PC-3 (cell line): ENCODE data around the gene ABHD3. TPM values are rescaled to one million over a fixed set of nuclear protein-coding genes. Genes with fewer than 3 reads are reported as not detected.

Source experiments
- ATAC-seq: fragments of 200-7000 bp; cut with Tn5 transposase; 2 replicates; pipeline ENCODE4 v1.9.1; 2020; ENCODE audit warnings: mild to moderate bottlenecking, moderate library complexity
- BruUV-seq: library from RNA; stranded (reverse); fragments of 400-500 nt; replicated peaks from 2 replicates; lab custom pipeline; 2021; lab: Mats Ljungman, UMichigan
- CTCF ChIA-PET: fragments of 300-600 bp; sonication (Branson Sonifier 250); formaldehyde crosslinking; loops from one replicate; lab custom pipeline; 2022; ENCODE audit warnings: antibody characterized with exemption; lab: Charles Lee
- POLR2A ChIA-PET: fragments of 300-600 bp; sonication (Branson Sonifier 250); formaldehyde crosslinking; loops from one replicate; lab custom pipeline; 2022; ENCODE audit warnings: antibody characterized with exemption; ENCODE audit not compliant: unreplicated experiment; lab: Charles Lee
- DNase-seq: peaks from one replicate; pipeline ENCODE4 v3.0.0-alpha.2; 2015
- H2AFZ ChIP-seq: fragments of 300-600 bp; sonication (generic); 2 replicates; pipeline ENCODE4 v1.6.0; 2016; ENCODE audit warnings: antibody characterized with exemption, low read length
- H3F3A ChIP-seq: fragments of 300-600 bp; sonication (generic); one replicate; pipeline ENCODE4 v1.6.0; 2017; ENCODE audit warnings: antibody characterized with exemption, low read length, control low read depth, mild to moderate bottlenecking; ENCODE audit not compliant: unreplicated experiment
- H3K27ac ChIP-seq: fragments of 300-600 bp; sonication (generic); 2 replicates; pipeline ENCODE4 v1.5.1; 2016; ENCODE audit warnings: mild to moderate bottlenecking, low read length
- H3K27me3 ChIP-seq: fragments of 300-600 bp; sonication (generic); 2 replicates; pipeline ENCODE4 v1.6.1; 2016; ENCODE audit warnings: low read length, mixed read lengths
- H3K36me3 ChIP-seq: fragments of 300-600 bp; sonication (generic); 2 replicates; pipeline ENCODE4 v1.6.1; 2016; ENCODE audit warnings: low read depth, mixed run types, low read length, mixed read lengths
- H3K4me1 ChIP-seq: fragments of 300-600 bp; sonication (generic); 2 replicates; pipeline ENCODE4 v1.5.1; 2016; ENCODE audit warnings: low read length; ENCODE audit not compliant: insufficient read depth
- H3K4me2 ChIP-seq: fragments of 300-600 bp; sonication (generic); 2 replicates; pipeline ENCODE4 v1.6.0; 2016; ENCODE audit warnings: low read length
- H3K4me3 ChIP-seq: fragments of 300-600 bp; sonication (generic); 2 replicates; pipeline ENCODE4 v1.5.1; 2016; ENCODE audit warnings: mild to moderate bottlenecking, low read length, mixed read lengths
- H3K79me2 ChIP-seq: fragments of 300-600 bp; sonication (generic); 2 replicates; pipeline ENCODE4 v1.6.1; 2017; ENCODE audit warnings: low read length, mixed read lengths
- H3K9ac ChIP-seq: fragments of 300-600 bp; sonication (generic); 2 replicates; pipeline ENCODE4 v1.6.0; 2016; ENCODE audit warnings: mild to moderate bottlenecking, low read length
- H3K9me2 ChIP-seq: fragments of 300-600 bp; sonication (generic); replicated peaks from 2 replicates; pipeline ENCODE4 v1.6.1; 2016; ENCODE audit warnings: mixed run types, low read length, mixed read lengths
- H3K9me3 ChIP-seq: fragments of 300-600 bp; sonication (generic); 2 replicates; pipeline ENCODE4 v1.6.1; 2016; ENCODE audit warnings: low read length, mixed read lengths
- H4K20me1 ChIP-seq: fragments of 300-600 bp; sonication (generic); 2 replicates; pipeline ENCODE4 v1.6.1; 2016; ENCODE audit warnings: low read length, mixed read lengths
- CTCF ChIP-seq: fragments of 300-600 bp; sonication (generic); conservative IDR thresholded peaks from 2 replicates; pipeline ENCODE4 v1.5.1; 2017; ENCODE audit warnings: antibody characterized with exemption, low read depth, mild to moderate bottlenecking, low read length
- EZH2 ChIP-seq: fragments of 300-600 bp; sonication (generic); IDR thresholded peaks from one replicate; pipeline ENCODE4 v1.6.1; 2017; ENCODE audit warnings: antibody characterized with exemption, mild to moderate bottlenecking, low read length; ENCODE audit not compliant: unreplicated experiment
- EZH2phosphoT487 ChIP-seq: fragments of 300-600 bp; sonication (generic); IDR thresholded peaks from 2 replicates; pipeline ENCODE4 v1.6.1; 2018; ENCODE audit warnings: mild to moderate bottlenecking, antibody characterized with exemption, low read length, borderline replicate concordance
- intact Hi-C: fragments of 100-400 bp; cut with micrococcal nuclease; formaldehyde crosslinking; loops from 2 replicates; pipeline ENCODE4 v1.9.0; 2023
- total RNA-seq: library from RNA; depleted of rRNA; stranded (reverse); fragments of >200 nt; gene quantifications from 2 replicates; pipeline ENCODE4 v1.2.3, GENCODE V29; 2014

The ABHD3 gene
- total RNA-seq, 1 experiment from 2014 or later = 21.4 TPM

GRCh38 chr18:21733011-21733410 is 28.4 kb upstream of the ABHD3 start:
- Histone ChIP-seq H4K20me1 (no peaks in the 10 kb centered on the region), H3K4me3 (no peak overlapping the region), H3K27ac (no peak overlapping the region), H3K4me1 (no peaks in the 10 kb centered on the region; the same call in 1 of the 2 replicates), H3K36me3 (no peaks in the 10 kb centered on the region), H3K9me3 (no peaks in the 10 kb centered on the region), H2AFZ (no peak overlapping the region), H3K9me2 (no peaks in the 10 kb centered on the region), H3K9ac (no peak overlapping the region), H3F3A (no peaks in the 10 kb centered on the region), H3K79me2 (no peaks in the 10 kb centered on the region), H3K4me2 (no peak overlapping the region), H3K27me3 (no peaks in the 10 kb centered on the region)
- intact Hi-C loops = no loop called here
- DNase-seq (no peak), ATAC-seq (no peak)
- no TSS peak for BruUV-seq
- CTCF ChIA-PET = no interaction called here
- POLR2A ChIA-PET = interaction anchor here (0.6 kb wide), 1 partner anchor 64 kb away, joined by 4 read pairs; no protein-coding TSS in a partner anchor
- TF ChIP-seq EZH2phosphoT487 = no peak
- no peak for TF ChIP-seq CTCF
- no peak for TF ChIP-seq EZH2

- Histone ChIP-seq H4K20me1 (no peaks in the 10 kb centered on the region), H3K27me3 (no peaks in the 10 kb centered on the region), H2AFZ (no peak overlapping the region), H3F3A (no peaks in the 10 kb centered on the region), H3K27ac (no peak overlapping the region), H3K4me3 (no peak overlapping the region), H3K9me2 (no peaks in the 10 kb centered on the region), H3K4me1 (peaks cover 5% of the 10 kb centered on the region), H3K9me3 (no peaks in the 10 kb centered on the region), H3K79me2 (no peaks in the 10 kb centered on the region), H3K4me2 (no peak overlapping the region), H3K36me3 (no peaks in the 10 kb centered on the region), H3K9ac (no peak overlapping the region)
- intact Hi-C loops = no loop called here
- DNase-seq (no peak), ATAC-seq (no peak)
- no peak for TF ChIP-seq EZH2phosphoT487
- CTCF ChIA-PET = no interaction called here
- POLR2A ChIA-PET = no interaction called here
- no TSS peak for BruUV-seq
These were observed 23.1 kb upstream of the ABHD3 start for GRCh38 chr18:21727702-21728101.

DNA sequence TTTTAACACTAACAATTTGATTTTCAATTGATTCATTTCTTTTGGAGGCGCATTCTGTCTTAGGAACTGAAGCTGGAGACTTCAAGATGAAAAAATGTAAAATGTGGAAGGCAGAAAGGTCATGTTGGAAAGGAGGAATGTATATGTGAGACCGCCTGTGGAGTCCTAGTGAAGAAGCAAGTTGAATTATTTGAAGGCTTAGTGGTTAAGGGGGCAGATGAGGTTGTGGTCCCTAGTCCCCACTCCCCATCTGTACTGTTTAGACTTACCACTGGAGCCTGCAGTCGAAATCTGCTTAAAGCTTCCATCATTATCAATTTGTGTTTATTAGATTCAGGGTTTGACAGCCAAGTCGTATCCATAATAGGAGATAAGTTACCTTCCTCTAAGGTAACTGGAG is 20.6 kb upstream of the ABHD3 start:
- intact Hi-C loops = no loop called here
- H3K4me3 ChIP-seq = no peak overlapping the region
- H3K9me2 ChIP-seq = no peaks in the 10 kb centered on the region
- no peaks in the 10 kb centered on the region for H3K36me3 ChIP-seq
- no peak overlapping the region for H3K27ac ChIP-seq
- BruUV-seq = no TSS peak
- peaks cover 5% of the 10 kb centered on the region for H3K4me1 ChIP-seq
- POLR2A ChIA-PET = no interaction called here
- no peak overlapping the region for H2AFZ ChIP-seq
- DNase-seq (no peak), ATAC-seq (no peak)
- H3F3A ChIP-seq = no peaks in the 10 kb centered on the region
- H3K27me3 ChIP-seq = no peaks in the 10 kb centered on the region
- CTCF ChIA-PET = no interaction called here
- TF ChIP-seq EZH2phosphoT487 (no peak), EZH2 (no peak), CTCF (no peak)
- H3K4me2 ChIP-seq = no peak overlapping the region
- no peaks in the 10 kb centered on the region for H3K79me2 ChIP-seq
- H4K20me1 ChIP-seq = no peaks in the 10 kb centered on the region
- no peaks in the 10 kb centered on the region for H3K9me3 ChIP-seq
- H3K9ac ChIP-seq = no peak overlapping the region
